ENCODE results near the gene PURA. TPM values are rescaled to one million over a fixed set of nuclear protein-coding genes. Genes with fewer than 3 reads are reported as not detected.

Gene PURA
- total and polyA plus RNA-seq, 2 donors (not counting 3 experiments of a cell fraction or from before 2014, with no cell fraction given): 1.3 to 8.2 TPM

GRCh38 chr5:140147460-140147859, 33.6 kb downstream of the PURA start:
- FAIRE-seq (no peak), DNase-seq (ENCODE audit: low read depth, low spot score) (no peak)
- BruUV-seq (replicated peaks): no TSS peak
- dilution Hi-C loops (cut with MboI; ENCODE audit: extremely low pct_ligation_motif_present, low sequenced_read_pairs) (no loop called here), intact Hi-C loops (cut with micrococcal nuclease) (no loop called here)
- POLR2A ChIA-PET: no interaction called here
- H3K9me3 ChIP-seq (replicated peaks; ENCODE audit: control insufficient read depth, insufficient read depth, low read length): no peaks in the 10 kb centered on the region
- no peaks in the 10 kb centered on the region for H3K36me3 ChIP-seq (ENCODE audit: control insufficient read depth in 2 of 2, extremely low read depth in 1 of 2, insufficient read depth in 2 of 2, low read length in 2 of 2)
- peaks cover 0 to 6% of the 10 kb centered on the region in 2 experiments for H3K27me3 ChIP-seq (ENCODE audit: control insufficient read depth in 2 of 2, insufficient read depth in 2 of 2, low read length in 2 of 2)
- H3K27ac ChIP-seq (ENCODE audit: insufficient read depth, low read depth, low read length): no peak overlapping the region
- CTCF ChIA-PET: interaction anchor here (2.3 to 6.6 kb wide), 2 partner anchors 8 to 72 kb away, joined by 52 to 379 read pairs; no protein-coding TSS in a partner anchor
- H3K9ac ChIP-seq (replicated peaks; ENCODE audit: extremely low read depth, insufficient read depth, low read length): no peak overlapping the region
- no peaks in the 10 kb centered on the region for H4K20me1 ChIP-seq (replicated peaks; ENCODE audit: control insufficient read depth, extremely low read depth, insufficient read depth, low read length)
- no peak for TF ChIP-seq POLR2A (IDR thresholded peaks at IDR 0.05; ENCODE audit: low read depth, low read length)
- no peak for TF ChIP-seq JUN (IDR thresholded peaks at IDR 0.05; ENCODE audit: borderline replicate concordance, insufficient read depth, insufficient read length, low read depth)
- TF ChIP-seq EZH2 (IDR thresholded peaks at IDR 0.05; ENCODE audit: borderline replicate concordance, low read depth, low read length, severe bottlenecking): no peak
- TF ChIP-seq FOS (IDR thresholded peaks at IDR 0.05; ENCODE audit: borderline replicate concordance, insufficient read depth, low read length): no peak
- H3K4me2 ChIP-seq (ENCODE audit: insufficient read depth, low read length): no peak overlapping the region
- no peaks in the 10 kb centered on the region for H3K9me1 ChIP-seq (replicated peaks; ENCODE audit: control insufficient read depth, extremely low read depth, insufficient read depth, low read length)
- H2AFZ ChIP-seq (ENCODE audit: low read depth, low read length): no peak overlapping the region
- no peaks in the 10 kb centered on the region for H3K4me1 ChIP-seq (ENCODE audit: control insufficient read depth, extremely low read depth, insufficient read depth, low read length)
- H3K79me2 ChIP-seq (ENCODE audit: control insufficient read depth, insufficient read depth, low read length): no peaks in the 10 kb centered on the region
- no peak overlapping the region for H3K4me3 ChIP-seq (replicated peaks in 1 of 3; ENCODE audit: insufficient read depth in 1 of 3, low read depth in 1 of 3, low read length in 3 of 3)

GRCh38 chr5:140148508-140148907, 34.6 kb downstream of the PURA start:
- H3K27me3 ChIP-seq (ENCODE audit: control insufficient read depth in 2 of 2, insufficient read depth in 2 of 2, low read length in 2 of 2): peaks cover 0 to 6% of the 10 kb centered on the region in 2 experiments
- DNase-seq (ENCODE audit: low read depth, low spot score): no peak
- BruUV-seq (replicated peaks): no TSS peak
- H3K27ac ChIP-seq (ENCODE audit: insufficient read depth, low read depth, low read length): no peak overlapping the region
- no peaks in the 10 kb centered on the region for H3K4me1 ChIP-seq (ENCODE audit: control insufficient read depth, extremely low read depth, insufficient read depth, low read length)
- H3K79me2 ChIP-seq (ENCODE audit: control insufficient read depth, insufficient read depth, low read length): no peaks in the 10 kb centered on the region
- TF ChIP-seq MYC (IDR thresholded peaks at IDR 0.05; ENCODE audit: low read depth, low read length) (no peak), CTCF (IDR thresholded peaks at IDR 0.05; ENCODE audit: extremely low read depth in 1 of 2, insufficient read depth in 1 of 2, low read depth in 1 of 2, low read length in 2 of 2) (peak in 1 of 2 donors; percentile 3)
- no peaks in the 10 kb centered on the region for H3K9me3 ChIP-seq (replicated peaks; ENCODE audit: control insufficient read depth, insufficient read depth, low read length)
- H3K9me1 ChIP-seq (replicated peaks; ENCODE audit: control insufficient read depth, extremely low read depth, insufficient read depth, low read length): no peaks in the 10 kb centered on the region
- CTCF ChIA-PET: interaction anchor here (0.7 to 1.3 kb wide), 3 partner anchors 12 to 261 kb away, joined by 3 read pairs; no protein-coding TSS in a partner anchor
- intact Hi-C loops (cut with micrococcal nuclease) (no loop called here), dilution Hi-C loops (cut with MboI; ENCODE audit: extremely low pct_ligation_motif_present, low sequenced_read_pairs) (no loop called here)
- no peak for FAIRE-seq
- POLR2A ChIA-PET: no interaction called here
- H4K20me1 ChIP-seq (replicated peaks; ENCODE audit: control insufficient read depth, extremely low read depth, insufficient read depth, low read length): no peaks in the 10 kb centered on the region
- no peak overlapping the region for H3K4me2 ChIP-seq (ENCODE audit: insufficient read depth, low read length)
- no peak overlapping the region for H3K9ac ChIP-seq (replicated peaks; ENCODE audit: extremely low read depth, insufficient read depth, low read length)
- no peak overlapping the region for H3K4me3 ChIP-seq (replicated peaks in 1 of 3; ENCODE audit: insufficient read depth in 1 of 3, low read depth in 1 of 3, low read length in 3 of 3)
- no peak overlapping the region for H2AFZ ChIP-seq (ENCODE audit: low read depth, low read length)
- H3K36me3 ChIP-seq (ENCODE audit: control insufficient read depth in 2 of 2, extremely low read depth in 1 of 2, insufficient read depth in 2 of 2, low read length in 2 of 2): no peaks in the 10 kb centered on the region
